ENCODE measurements around the gene CDH12.

The CDH12 gene

GRCh38 chr5:21844960-21845359 is 1008.2 kb downstream of the CDH12 start:
- no peak for DNase-seq (ENCODE audit: low read depth in 3 of 3, low spot score in 1 of 3)

GRCh38 chr5:21834863-21835262 is 1018.3 kb downstream of the CDH12 start:
- DNase-seq (ENCODE audit: low read depth in 3 of 3, low spot score in 1 of 3): no peak

- no peak for DNase-seq (ENCODE audit: low read depth in 3 of 3, low spot score in 1 of 3)
Observed at GRCh38 chr5:21831145-21831787, 1021.9 kb downstream of the CDH12 start.

GRCh38 chr5:21826884-21827283 is 1026.3 kb downstream of the CDH12 start:
- no peak for DNase-seq (ENCODE audit: low read depth in 3 of 3, low spot score in 1 of 3)

- DNase-seq (ENCODE audit: low read depth in 3 of 3, low spot score in 1 of 3): no peak
Observed at GRCh38 chr5:21823588-21823987, 1029.6 kb downstream of the CDH12 start.

- DNase-seq (ENCODE audit: low read depth in 3 of 3, low spot score in 1 of 3): no peak
Observed at GRCh38 chr5:21823076-21823574, 1030.0 kb downstream of the CDH12 start.

GRCh38 chr5:21820527-21820926 is 1032.6 kb downstream of the CDH12 start:
- no peak for DNase-seq (ENCODE audit: low read depth in 3 of 3, low spot score in 1 of 3)

- DNase-seq (ENCODE audit: low read depth in 3 of 3, low spot score in 1 of 3): no peak
Observed at GRCh38 chr5:21818370-21818720, 1034.8 kb downstream of the CDH12 start.

- no peak for DNase-seq (ENCODE audit: low read depth in 3 of 3, low spot score in 1 of 3)
Observed at GRCh38 chr5:21817668-21818369, 1035.3 kb downstream of the CDH12 start.

- no peak for DNase-seq (ENCODE audit: low read depth in 3 of 3, low spot score in 1 of 3)
Observed at GRCh38 chr5:21810737-21811316, 1042.3 kb downstream of the CDH12 start.

- DNase-seq (ENCODE audit: low read depth in 3 of 3, low spot score in 1 of 3): no peak
Observed at GRCh38 chr5:21809611-21810010, 1043.5 kb downstream of the CDH12 start.

- DNase-seq (ENCODE audit: low read depth in 3 of 3, low spot score in 1 of 3): no peak
Observed at GRCh38 chr5:21807953-21808352, 1045.2 kb downstream of the CDH12 start.

- no peak for DNase-seq (ENCODE audit: low read depth in 3 of 3, low spot score in 1 of 3)
Observed at GRCh38 chr5:21806943-21807342, 1046.2 kb downstream of the CDH12 start.

- no peak for DNase-seq (ENCODE audit: low read depth in 3 of 3, low spot score in 1 of 3)
Observed at GRCh38 chr5:21806271-21806670, 1046.9 kb downstream of the CDH12 start.

GRCh38 chr5:21802869-21803490 is 1050.2 kb downstream of the CDH12 start:
- no peak for DNase-seq (ENCODE audit: low read depth in 3 of 3, low spot score in 1 of 3)

GRCh38 chr5:21802100-21802499 is 1051.0 kb downstream of the CDH12 start:
- DNase-seq (ENCODE audit: low read depth in 3 of 3, low spot score in 1 of 3): no peak

- no peak for DNase-seq (ENCODE audit: low read depth in 3 of 3, low spot score in 1 of 3)
Observed at GRCh38 chr5:21792748-21793147, 1060.4 kb downstream of the CDH12 start.

- no peak for DNase-seq (ENCODE audit: low read depth in 3 of 3, low spot score in 1 of 3)
Observed at GRCh38 chr5:21791304-21791703, 1061.8 kb downstream of the CDH12 start.

- DNase-seq (ENCODE audit: low read depth in 3 of 3, low spot score in 1 of 3): no peak
Observed at GRCh38 chr5:21784487-21784886, 1068.7 kb downstream of the CDH12 start.

- DNase-seq (ENCODE audit: low read depth in 3 of 3, low spot score in 1 of 3): no peak
Observed at GRCh38 chr5:21783074-21783679, 1070.0 kb downstream of the CDH12 start.

- DNase-seq (ENCODE audit: low read depth in 3 of 3, low spot score in 1 of 3): no peak
Observed at GRCh38 chr5:21776466-21776865, 1076.7 kb downstream of the CDH12 start.

GRCh38 chr5:21774801-21775200 is 1078.3 kb downstream of the CDH12 start:
- no peak for DNase-seq (ENCODE audit: low read depth in 3 of 3, low spot score in 1 of 3)

All from stimulated activated CD4-positive, alpha-beta T cell treated with anti-CD3 and anti-CD28 coated beads, TNF-alpha, amount 100 ng/mL, for 1 hour (primary cell).